Tibial nerve (tissue), 4 donors: ENCODE results near the gene ARHGAP15. TPM values are rescaled to one million over a fixed set of nuclear protein-coding genes. Genes with fewer than 3 reads are reported as not detected.

Experiments
- DNase-seq, 2 donors: peaks; one replicate each; pipeline ENCODE4 v3.0.0-alpha.2; 2019; ENCODE audit warnings: low spot score in 2 of 2
- H3K27ac ChIP-seq, 4 donors: fragments of 200-600 bp; sonication (generic) in 3 of 4; one replicate each; pipeline ENCODE4 v1.5.1; 2017 to 2019; ENCODE audit warnings: mild to moderate bottlenecking in 1 of 4
- H3K27me3 ChIP-seq, 2 donors: fragments of 200-600 bp; sonication (generic) in 1 of 2; one replicate each; pipeline versions ENCODE4 v1.5.1 to v1.6.0; 2017 to 2019
- H3K36me3 ChIP-seq, 3 donors: fragments of 200-600 bp; sonication (generic); one replicate each; pipeline ENCODE4 v1.5.1; 2018 to 2019
- H3K4me1 ChIP-seq, 4 donors: fragments of 200-600 bp; sonication (generic) in 3 of 4; one replicate each; pipeline ENCODE4 v1.5.1; 2017 to 2019
- H3K4me3 ChIP-seq, 4 donors: fragments of 200-600 bp; sonication (generic) in 3 of 4; one replicate each; pipeline ENCODE4 v1.5.1; 2017 to 2019; ENCODE audit warnings: mild to moderate bottlenecking in 1 of 4, moderate library complexity in 1 of 4
- H3K9me3 ChIP-seq, 4 donors: fragments of 200-600 bp; sonication (generic) in 3 of 4; one replicate each; pipeline ENCODE4 v1.5.1; 2017 to 2019
- EP300 ChIP-seq, 2 donors: sonication (generic); formaldehyde crosslinking; IDR thresholded peaks; one replicate each; pipeline ENCODE4 v1.6.1; 2017; ENCODE audit warnings: antibody characterized with exemption in 2 of 2, mild to moderate bottlenecking in 1 of 2
- POLR2A ChIP-seq, 2 donors: fragments of 450-650 bp; IDR thresholded peaks; one replicate each; pipeline ENCODE4 v1.6.1; 2017; ENCODE audit warnings: antibody characterized with exemption in 2 of 2, mild to moderate bottlenecking in 2 of 2, moderate library complexity in 2 of 2
- WGBS, 2 donors: methylation state at CpG; one replicate each; pipeline ENCODE4 v1.1.5; 2018; 5-methylcytosine and 5-hydroxymethylcytosine counted together
- total RNA-seq, 4 donors: library from RNA; depleted of rRNA; stranded (reverse); fragments of >200 nt; gene quantifications; one replicate each; pipeline ENCODE4 v1.1.0, GENCODE V29; 2016
- TF ChIP-seq, protein P1 (sequence below), 5 experiments: fragments of 200-600 bp in 3 of 5; fragments of 450-650 bp in 2 of 5; sonication (generic) in 3 of 5; IDR thresholded peaks; one replicate each; pipeline ENCODE4 v1.5.1; 2016 to 2019; ENCODE audit warnings: antibody characterized with exemption in 5 of 5, mild to moderate bottlenecking in 3 of 5, moderate library complexity in 2 of 5

The ARHGAP15 gene
- total RNA-seq, 4 donors from 2014 or later, result 22.6 to 47.4 (median 35.9) TPM

DNA sequence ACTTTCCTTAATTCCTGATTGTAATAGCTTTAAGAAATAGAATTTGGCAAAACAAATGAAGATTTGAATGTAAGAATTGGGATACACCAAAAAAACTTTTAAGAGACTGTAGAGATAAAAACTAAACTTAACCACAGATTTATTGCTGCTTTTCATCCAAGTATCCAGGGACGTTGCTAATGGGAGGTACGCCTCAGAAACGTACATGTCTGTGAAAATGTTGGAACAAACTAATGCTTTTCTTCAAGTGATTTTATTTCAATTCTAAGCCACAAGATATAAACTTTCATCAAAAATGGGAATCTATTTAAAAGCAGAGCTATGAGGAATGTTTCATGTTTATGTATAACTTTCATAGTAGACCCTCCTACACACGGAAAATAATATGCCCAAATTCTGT lies 66.3 kb downstream of the ARHGAP15 start:
- DNase-seq, result no peak
- H3K4me3 ChIP-seq, result no peak overlapping the region
- 52 to 59% methylated on average over 4 of the region's 4 CpGs for WGBS, 2 donors
- H3K27ac ChIP-seq, result no peak overlapping the region
- no peaks in the 10 kb centered on the region for H3K36me3 ChIP-seq
- H3K4me1 ChIP-seq, result no peaks in the 10 kb centered on the region
- no peaks in the 10 kb centered on the region for H3K9me3 ChIP-seq
- TF ChIP-seq, protein P1, sequence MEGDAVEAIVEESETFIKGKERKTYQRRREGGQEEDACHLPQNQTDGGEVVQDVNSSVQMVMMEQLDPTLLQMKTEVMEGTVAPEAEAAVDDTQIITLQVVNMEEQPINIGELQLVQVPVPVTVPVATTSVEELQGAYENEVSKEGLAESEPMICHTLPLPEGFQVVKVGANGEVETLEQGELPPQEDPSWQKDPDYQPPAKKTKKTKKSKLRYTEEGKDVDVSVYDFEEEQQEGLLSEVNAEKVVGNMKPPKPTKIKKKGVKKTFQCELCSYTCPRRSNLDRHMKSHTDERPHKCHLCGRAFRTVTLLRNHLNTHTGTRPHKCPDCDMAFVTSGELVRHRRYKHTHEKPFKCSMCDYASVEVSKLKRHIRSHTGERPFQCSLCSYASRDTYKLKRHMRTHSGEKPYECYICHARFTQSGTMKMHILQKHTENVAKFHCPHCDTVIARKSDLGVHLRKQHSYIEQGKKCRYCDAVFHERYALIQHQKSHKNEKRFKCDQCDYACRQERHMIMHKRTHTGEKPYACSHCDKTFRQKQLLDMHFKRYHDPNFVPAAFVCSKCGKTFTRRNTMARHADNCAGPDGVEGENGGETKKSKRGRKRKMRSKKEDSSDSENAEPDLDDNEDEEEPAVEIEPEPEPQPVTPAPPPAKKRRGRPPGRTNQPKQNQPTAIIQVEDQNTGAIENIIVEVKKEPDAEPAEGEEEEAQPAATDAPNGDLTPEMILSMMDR (IDR thresholded peaks at IDR 0.05), result no peak
- TF ChIP-seq POLR2A (IDR thresholded peaks at IDR 0.05), result no peak
- TF ChIP-seq EP300 (IDR thresholded peaks at IDR 0.05), result no peak
- no peaks in the 10 kb centered on the region for H3K27me3 ChIP-seq

DNA sequence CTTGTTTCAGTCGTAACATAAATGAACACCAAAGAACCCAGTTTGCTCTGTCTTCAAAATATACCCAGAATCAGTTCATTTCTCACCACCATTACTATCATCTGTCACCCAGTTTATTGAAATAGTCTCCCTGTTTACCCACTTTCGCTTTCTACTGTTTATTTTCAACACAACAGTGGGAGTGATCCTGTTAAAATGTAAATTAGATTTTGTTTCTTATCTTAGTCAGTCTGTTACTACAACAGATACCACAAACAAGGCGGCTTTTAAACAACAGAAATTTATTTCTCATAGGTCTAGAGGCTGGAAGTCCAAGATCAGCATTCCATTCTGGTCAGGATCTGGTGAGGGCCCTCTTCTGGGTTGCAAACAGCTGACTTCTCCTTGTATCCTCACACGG lies 74.8 kb downstream of the ARHGAP15 start:
- DNase-seq, result no peak
- WGBS, 2 donors, result 88 to 93% methylated on average over 4 of the region's 4 CpGs
- TF ChIP-seq, protein P1 (IDR thresholded peaks at IDR 0.05), result no peak
- no peak for TF ChIP-seq EP300 (IDR thresholded peaks at IDR 0.05)
- TF ChIP-seq POLR2A (IDR thresholded peaks at IDR 0.05), result no peak

DNA sequence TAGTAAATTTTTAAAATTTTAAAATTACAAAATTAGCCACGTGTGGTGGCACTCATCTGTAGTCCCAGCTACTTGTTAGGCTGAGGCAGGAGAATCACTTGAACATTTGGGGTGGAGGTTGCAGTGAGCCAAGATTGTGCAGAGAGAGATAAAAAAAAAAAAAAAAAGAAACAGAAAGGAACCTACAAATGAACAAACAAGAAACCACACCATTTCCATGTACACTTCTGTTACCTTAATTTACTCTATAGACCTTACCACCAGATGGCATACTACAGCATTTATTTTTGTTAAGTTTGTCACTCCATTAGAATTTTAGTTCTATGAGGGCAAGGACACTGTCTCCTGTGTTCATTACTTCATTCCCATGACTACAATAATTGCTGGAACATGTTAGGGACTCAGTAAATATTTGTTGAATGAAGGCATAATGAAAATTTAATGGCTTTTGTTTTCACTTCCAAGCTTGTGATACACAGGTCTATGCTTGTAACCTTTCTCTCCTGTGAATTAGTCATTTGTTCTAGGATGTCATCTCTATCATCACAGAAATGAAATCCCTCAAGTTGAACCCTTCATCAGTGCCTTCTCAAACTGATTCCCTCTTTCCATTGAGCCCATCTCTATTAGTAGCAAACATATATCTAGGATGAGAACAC lies 76.0 kb downstream of the ARHGAP15 start:
- Histone ChIP-seq H3K27me3 (no peaks in the 10 kb centered on the region), H3K9me3 (no peaks in the 10 kb centered on the region), H3K4me3 (no peak overlapping the region), H3K27ac (no peak overlapping the region), H3K36me3 (no peaks in the 10 kb centered on the region), H3K4me1 (peaks cover 0 to 4% (median 0%) of the 10 kb centered on the region in 4 donors)
- WGBS, 2 donors, result 97 to 100% methylated on average over 1 of the region's 1 CpG
- DNase-seq, result no peak
- no peak for TF ChIP-seq POLR2A (IDR thresholded peaks at IDR 0.05)
- TF ChIP-seq, protein P1 (IDR thresholded peaks at IDR 0.05), result peak in 3 of 5 experiments; percentile 11 to 31 (median 27)
- TF ChIP-seq EP300 (IDR thresholded peaks at IDR 0.05), result no peak

More for the DNA sequence above, 74.8 kb downstream of the ARHGAP15 start:
- Histone ChIP-seq H3K36me3 (no peaks in the 10 kb centered on the region), H3K27ac (no peak overlapping the region), H3K9me3 (no peaks in the 10 kb centered on the region), H3K4me1 (no peaks in the 10 kb centered on the region), H3K4me3 (no peak overlapping the region), H3K27me3 (no peaks in the 10 kb centered on the region)

DNA sequence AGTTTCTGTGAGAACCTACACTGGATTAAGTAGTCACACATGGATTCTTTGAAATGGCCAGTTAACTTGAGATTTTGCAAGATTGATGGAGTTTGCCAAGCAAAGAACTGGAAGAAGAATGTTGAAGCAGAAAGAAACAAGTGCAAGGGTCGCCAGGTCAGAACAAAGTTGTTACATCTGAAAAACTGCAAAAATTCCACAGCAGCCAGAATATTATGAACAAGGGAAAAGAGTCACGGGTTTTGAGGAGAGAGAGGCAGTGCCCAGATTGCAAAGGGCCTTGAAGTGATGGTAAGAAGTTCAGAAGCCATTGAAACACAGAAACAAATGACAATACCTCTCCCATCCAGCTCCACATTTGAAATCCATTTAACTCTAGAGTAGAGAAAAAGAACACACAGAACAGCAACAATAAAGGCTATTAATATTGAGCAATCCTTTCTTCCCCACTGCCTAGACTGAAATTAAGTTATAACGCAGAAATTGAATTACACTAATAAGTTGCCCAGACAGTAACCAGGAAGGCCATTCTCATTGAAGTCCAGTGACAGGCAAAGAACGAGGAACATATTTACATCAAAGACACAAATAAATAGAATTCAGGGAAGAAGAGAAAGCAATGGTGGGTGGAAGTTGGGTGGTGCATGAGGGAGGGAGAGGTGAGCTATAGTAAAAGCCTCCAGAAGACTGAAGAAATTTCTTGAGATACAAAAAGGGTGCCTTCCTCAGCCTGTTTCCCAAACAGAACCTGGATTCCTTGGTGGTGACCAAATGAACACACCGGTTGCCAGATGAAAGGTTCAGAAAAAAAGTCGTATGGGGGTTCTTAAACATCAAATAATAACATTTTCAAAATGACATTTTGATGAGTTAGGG lies 80.6 kb downstream of the ARHGAP15 start:
- H3K27me3 ChIP-seq, result no peaks in the 10 kb centered on the region
- peaks cover 0 to 11% (median 0%) of the 10 kb centered on the region in 4 donors for H3K4me1 ChIP-seq
- TF ChIP-seq EP300 (IDR thresholded peaks at IDR 0.05) (peak in 1 of 2 donors; percentile 69), POLR2A (IDR thresholded peaks at IDR 0.05) (no peak)
- TF ChIP-seq, protein P1 (IDR thresholded peaks at IDR 0.05), result no peak
- H3K36me3 ChIP-seq, result no peaks in the 10 kb centered on the region
- no peak overlapping the region for H3K4me3 ChIP-seq
- 52 to 59% methylated on average over 6 of the region's 6 CpGs for WGBS, 2 donors
- H3K9me3 ChIP-seq, result no peaks in the 10 kb centered on the region
- peak overlapping the region; percentile 20 to 80 (median 29) for H3K27ac ChIP-seq
- peak; percentile 16 to 63 for DNase-seq

DNA sequence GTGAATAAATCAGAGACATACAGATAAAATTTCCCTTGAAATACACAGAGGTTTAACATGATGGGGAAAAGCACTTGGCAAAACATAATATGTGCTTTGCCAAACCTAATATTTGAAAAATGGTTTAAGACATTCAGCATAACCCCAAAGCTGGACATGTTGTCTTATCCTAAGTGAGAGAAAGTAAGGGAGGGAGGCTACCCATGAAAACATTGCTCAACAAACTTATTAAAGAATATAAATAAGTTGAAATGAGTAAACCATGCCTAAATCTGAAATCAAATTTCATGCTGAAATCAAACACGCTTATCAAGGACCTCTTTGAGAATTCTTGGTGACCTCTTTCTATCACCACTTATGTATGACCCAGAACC lies 81.2 kb downstream of the ARHGAP15 start:
- H3K4me1 ChIP-seq, result peaks cover 0 to 11% (median 0%) of the 10 kb centered on the region in 4 donors
- no peaks in the 10 kb centered on the region for H3K9me3 ChIP-seq
- 78 to 88% methylated on average over 1 of the region's 1 CpG for WGBS, 2 donors
- H3K36me3 ChIP-seq, result no peaks in the 10 kb centered on the region
- DNase-seq, result no peak
- H3K4me3 ChIP-seq, result no peak overlapping the region
- no peaks in the 10 kb centered on the region for H3K27me3 ChIP-seq
- H3K27ac ChIP-seq, result peak overlapping the region in 3 of 4 donors; percentile 20 to 80 (median 26)
- no peak for TF ChIP-seq POLR2A (IDR thresholded peaks at IDR 0.05)
- TF ChIP-seq, protein P1 (IDR thresholded peaks at IDR 0.05), result no peak
- TF ChIP-seq EP300 (IDR thresholded peaks at IDR 0.05), result no peak
